Iris pigment epithelial cell (primary cell): ENCODE measurements around the gene SMPD3.

Source experiments
- DNase-seq: peaks from one replicate; pipeline ENCODE4 v3.0.0-alpha.2; 2011; ENCODE audit warnings: low read depth

SMPD3 gene

DNA sequence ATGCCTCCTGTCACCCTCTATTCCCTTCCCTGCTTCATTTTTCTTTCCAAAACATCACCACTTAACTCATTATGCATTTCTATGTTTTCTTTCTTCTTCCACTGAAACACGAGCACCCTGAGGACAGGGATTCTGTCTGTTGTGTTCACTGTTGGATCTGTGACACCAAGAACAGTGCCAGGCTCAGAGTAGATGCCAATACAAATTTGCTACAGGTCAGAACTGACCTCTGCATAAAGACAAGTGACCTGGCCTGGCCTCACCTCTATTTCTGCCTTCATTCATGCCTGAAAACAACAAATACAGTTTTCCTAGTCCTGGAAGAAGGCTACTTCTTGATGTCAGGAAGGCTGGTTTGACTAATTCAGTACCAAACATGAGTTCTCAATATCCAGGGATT, 45.1 kb downstream of the SMPD3 start:
- no peak for DNase-seq

DNA sequence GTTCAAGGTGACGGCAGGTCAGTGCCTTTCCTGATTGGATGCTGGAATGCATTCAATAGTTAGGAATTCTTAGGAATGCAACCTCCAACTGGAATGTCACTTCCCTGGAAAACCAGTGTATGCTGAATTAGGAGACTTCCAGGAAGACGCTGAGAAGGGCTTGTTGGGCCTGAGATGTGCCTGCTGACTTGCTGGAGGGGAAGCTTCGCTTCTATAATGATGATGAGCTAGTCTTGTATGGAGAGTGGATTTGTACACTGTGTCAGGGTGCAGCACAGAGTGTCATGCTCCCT, 45.6 kb downstream of the SMPD3 start:
- DNase-seq: no peak

DNA sequence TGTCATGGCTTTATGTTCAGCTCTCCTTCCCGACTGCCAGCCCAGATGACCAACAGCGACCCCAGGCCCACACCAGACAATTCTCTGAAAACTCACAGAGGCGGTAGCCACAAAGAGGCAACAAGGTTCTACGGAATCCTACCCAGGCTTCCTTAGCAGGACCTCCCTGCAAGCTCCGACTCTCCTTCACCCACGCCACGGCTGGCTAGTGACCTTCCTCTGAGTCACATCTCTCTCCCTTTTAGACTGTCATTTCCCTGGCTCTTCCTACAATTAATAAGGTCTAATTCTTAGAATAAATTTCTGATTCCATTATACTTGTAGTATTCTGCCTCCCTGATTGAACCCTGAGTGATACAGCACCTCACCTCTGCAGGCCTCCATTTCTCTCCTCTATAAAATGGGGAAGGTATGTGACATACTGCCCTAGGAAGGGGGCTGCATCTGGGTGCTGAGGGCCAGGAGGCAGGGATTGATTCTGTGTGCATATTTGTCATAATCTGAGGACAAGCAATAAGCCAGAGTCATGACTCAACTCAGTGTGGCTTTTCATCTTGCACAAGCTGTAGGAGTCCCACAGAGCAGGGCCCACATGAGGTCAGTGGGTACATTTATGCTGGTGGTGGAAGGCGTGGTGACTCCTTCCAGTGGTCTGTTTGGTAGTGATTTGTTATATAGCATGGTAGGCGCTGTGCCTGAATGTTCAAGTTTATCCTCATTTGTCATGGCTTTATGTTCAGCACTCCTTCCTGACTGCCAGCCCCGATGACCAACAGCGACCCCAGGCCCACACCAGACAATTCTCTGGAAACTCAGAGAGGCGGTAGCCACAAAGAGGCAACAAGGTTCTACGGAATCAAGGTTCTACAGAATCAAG, 46.2 kb downstream of the SMPD3 start:
- DNase-seq: peak; percentile 72

DNA sequence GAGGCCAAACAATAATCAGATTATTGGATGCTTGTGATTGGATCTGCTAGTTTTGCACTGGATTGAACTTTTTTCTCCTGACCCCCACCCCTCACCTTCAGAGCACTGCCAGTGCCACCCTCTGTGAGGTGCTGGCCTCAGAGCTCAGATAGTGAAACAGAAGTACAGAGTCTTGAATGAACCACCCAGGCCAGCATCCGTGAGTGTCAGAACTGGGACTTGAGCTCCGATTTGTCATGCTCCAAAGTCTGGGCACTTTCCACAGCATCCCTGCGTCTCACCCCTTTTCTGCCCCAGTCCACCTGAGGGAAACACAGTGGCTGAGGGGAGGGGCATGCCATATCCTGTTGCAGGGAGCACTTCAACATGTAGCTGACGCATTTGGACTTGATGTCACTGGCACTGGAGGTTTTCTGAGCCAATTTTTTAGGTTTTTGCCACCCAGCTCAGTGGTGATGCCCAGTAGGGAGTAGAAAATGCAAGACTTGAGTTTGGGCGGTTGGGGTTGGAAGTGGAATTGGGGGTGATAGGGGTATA, 47.3 kb downstream of the SMPD3 start:
- DNase-seq: no peak

DNA sequence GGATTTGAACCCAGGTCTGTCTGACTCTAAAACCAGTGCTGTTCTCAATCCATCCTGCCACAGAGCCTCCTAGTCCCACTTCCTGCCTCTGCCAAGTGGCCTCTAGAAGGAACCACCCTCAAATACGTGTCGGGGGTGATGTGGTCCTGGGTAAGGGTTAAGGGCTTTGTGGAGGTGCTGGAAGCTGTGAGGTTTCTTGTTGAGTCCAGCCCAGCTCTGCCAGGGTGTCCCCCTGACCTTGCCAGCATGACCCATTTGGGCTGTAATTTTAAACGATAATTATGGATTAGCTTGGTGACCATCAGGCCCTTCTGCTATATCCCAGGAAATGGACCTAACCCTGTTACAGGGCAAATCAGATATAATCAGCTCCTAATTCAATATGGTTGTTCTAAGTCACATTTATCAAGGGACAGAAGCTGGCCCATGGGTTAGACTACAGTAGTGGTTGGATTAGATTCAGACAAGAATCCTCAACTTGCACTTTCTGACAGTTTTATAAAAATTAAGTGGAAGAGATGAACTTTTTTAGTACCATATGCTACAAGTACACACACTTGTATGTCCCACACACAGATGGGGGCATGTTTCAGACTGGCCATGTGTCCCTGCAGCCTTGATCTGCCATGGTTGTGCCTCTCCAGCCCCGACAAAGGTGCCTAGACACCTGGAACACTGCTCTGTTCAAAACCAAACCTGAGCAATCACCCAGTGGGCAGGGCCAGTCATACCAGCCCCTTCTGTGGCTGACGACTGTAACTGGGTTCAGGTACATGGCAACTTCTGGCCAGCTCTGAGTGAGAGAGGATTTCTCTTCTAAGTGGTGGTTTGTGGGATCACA, 48.0 kb downstream of the SMPD3 start:
- DNase-seq: no peak

DNA sequence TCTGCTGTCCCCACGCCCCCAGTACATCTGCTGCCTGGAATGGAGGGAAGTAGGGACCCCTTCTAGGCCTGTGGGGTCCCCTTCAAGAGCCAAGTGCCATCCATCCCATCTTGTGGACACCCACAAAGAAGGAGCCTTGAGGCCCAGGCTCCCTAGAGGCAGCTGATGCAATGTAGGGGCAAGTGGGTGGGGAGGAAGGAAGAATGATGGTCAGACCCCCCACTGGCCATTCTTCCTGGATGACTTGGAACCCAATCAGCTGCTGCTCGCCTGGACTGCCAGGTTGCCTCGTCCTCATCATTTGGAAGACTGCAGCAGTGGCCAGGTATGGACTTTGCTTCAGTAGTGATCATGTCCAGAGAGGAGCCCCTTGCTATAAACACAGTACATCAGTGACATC, 48.9 kb downstream of the SMPD3 start:
- no peak for DNase-seq

DNA sequence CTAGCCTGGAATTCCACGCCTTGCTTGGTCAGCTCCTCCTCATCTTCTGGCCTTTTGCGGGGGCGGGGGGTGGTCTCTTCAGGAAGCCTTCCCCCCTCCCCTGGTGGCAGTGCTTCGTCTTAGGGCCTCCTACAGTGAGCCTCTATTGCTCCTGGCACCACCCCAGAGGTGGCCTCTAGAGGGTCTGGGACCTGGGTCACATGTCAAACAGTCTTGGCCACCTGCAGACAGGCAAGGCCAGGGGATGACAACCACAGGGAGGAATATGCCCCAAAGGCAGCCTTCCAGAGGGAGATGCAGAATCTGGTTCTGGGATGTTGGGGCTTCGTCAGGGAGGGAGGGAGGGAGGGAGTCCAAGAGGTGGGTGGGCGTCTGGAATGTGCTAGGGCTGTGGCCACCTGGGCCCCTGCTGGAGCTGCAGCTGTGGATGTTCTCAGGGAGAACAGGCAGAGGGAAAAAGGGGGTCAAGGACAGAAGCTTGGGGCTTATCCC, 50.6 kb downstream of the SMPD3 start:
- no peak for DNase-seq

DNA sequence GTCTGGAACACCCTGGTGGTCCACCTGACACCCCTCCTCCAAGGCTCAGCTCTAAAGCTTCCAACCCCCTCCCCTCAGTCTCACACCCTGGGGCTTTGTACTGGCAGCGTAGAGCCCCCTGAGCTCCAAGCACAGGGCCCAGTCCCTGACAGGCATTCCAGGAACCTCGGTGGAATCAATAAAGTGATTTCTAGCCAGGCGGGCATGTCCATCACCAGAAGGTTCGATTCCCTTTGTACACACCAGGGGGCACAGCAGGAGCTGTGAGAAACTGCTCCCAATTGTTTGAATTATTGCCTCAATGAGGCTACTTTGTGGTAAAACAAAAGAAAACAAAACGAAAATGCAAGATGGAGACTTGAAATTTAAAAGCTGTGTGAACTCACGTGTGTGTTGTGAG, 51.8 kb downstream of the SMPD3 start:
- DNase-seq: peak; percentile 52

DNA sequence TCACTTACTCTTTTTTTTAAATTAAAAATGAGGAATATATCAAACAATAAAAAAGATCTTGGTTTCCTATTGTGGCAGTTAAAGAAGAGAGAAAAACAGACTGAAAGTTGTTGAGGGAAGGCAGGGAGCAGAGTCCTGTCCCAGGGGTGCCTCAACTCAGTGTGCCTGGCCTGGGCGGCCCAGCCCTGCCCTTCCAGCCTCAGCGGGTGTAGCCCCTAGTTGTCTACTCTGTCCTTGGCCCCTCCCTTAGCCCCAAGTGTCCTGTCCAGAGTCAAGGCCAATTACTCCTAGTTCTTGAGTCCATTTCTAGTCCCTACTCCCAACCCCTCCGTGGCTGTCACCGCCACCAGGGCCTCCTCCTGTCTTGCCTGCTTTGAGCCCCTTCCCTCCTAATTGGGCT, 52.5 kb downstream of the SMPD3 start:
- DNase-seq: no peak

DNA sequence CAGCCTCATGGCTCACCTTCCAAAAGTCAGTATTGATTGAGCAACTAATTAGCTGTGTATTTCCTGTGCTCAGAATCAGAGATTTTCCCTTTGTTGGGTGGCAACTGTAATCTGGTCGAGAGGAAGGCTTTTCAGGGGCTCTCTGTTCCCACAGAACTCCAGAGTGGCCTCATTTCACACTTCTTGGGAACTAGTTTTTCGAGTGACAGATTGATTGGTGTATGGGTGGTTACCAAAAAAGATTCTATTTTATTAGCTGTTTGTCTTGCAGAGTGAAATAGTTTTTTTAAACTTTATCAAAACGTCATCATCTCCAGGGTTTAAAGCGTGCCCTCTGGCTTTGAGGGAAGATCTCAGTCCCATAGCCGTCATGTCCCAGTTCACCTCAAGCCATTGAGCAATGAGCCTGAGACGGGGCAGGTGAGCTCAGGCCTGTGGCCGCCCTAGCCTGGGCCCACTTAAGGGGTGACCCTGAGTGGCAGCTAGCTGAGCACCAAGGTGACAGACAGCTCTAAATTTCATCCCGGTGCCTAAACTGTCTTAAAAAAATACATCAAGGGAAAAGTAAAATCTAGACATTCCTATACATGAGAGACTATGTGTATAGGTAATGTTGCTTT, 53.0 kb downstream of the SMPD3 start:
- DNase-seq: no peak

DNA sequence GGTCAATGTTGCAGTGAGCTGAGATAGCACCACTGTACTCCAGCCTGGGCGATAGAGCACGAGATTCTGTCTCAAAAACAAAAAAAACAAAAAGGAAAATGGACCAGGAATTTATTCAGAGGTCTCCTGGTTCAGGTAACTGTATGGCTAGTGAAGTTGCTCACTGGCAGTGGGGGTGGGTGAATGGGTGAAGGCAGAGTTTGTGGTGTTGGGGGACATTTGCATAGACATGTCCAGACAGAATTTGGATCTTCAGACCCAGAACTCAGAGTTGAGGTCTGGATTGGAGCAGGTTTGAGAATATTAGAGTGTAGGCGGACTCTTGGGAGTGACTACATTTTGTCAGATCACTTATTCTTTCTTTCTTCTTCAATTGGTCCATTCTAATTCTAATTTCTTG, 55.0 kb downstream of the SMPD3 start:
- no peak for DNase-seq

DNA sequence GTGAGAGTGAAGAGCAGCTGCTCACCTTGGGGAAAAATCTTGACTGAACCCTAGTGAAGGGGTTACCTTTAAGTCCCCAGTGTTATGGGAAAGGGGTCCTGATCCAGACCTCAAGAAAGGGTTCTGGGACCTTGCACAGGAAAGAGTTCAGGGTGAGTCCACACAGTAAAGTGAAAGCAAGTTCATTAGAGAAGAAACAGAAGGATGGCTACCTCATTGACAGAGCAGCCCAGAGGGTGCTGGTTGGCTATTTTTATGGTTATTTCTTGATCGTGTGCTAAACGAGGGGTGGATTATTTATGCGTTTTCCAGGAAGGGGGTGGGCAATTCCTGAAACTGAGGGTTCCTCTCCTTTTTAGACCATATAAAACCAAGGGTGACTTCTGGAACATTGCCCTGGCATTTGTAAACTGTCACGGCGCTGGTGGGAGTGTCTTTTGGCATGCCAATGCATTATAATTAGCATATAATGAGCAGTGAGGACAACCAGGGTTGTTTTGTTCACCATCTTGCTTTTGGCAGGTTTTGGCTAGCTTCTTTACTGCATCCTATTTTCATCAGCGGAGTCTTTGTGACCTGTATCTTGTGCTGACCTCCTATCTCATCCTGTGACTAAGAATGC, 58.4 kb downstream of the SMPD3 start:
- no peak for DNase-seq

DNA sequence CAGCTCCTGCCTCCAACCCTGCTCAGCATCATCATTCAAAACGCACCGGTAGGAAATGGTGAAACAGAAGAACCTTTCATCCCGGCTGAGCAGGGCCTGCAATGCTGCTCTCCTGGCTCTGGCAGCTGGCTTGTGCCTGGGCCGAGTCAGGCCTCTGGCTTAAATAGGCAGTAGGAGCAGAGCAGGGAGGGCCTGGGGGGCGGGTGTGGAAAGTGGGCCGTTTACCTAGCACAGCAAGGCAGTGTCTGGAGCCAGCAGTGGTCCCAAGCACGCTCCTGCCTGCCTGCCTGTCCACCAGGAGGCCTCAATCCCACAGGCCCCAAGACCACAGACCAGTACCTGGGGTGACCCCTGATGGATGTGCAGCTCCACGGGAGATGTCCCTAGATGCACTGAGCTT, 59.3 kb downstream of the SMPD3 start:
- no peak for DNase-seq

DNA sequence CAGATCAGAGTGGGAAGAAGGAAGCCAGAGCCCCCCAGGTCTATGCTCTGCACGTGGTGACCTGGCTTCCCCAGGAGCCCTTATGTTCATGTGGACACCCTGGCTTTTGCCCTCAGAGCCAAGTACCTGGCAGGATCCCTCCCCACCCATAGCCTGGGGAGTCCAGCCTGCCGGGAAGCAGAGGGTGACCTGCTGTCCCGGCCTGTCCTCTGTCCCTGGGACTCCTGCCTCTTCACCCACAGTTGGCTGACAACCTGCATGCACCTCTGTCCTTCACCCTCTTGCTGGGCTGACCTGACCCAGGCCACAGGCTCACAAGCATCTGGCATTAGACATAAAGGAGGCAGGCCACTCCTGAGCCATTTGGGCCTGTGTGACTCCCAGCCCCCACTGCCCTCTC, 60.2 kb downstream of the SMPD3 start:
- DNase-seq: no peak

DNA sequence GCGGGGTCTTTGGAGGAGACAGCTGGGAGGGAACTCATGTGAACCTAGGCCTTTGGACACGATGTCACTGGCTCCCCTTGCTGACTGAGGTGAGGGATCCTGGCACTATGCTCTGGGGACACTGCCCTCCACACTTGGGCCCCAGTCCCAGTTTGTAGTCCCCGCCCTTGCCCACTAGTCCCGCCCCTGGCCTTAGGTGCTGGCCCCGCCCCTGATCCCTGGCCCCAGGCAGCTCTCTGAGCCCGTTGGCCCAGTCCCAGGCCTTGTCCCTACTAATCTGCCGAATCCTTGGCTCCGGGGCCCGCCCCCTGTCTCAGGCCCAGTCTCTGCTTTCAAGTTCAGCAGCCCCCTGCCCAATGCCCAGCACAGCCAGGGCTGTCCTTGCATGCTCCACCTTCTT, 61.0 kb downstream of the SMPD3 start:
- DNase-seq: no peak

DNA sequence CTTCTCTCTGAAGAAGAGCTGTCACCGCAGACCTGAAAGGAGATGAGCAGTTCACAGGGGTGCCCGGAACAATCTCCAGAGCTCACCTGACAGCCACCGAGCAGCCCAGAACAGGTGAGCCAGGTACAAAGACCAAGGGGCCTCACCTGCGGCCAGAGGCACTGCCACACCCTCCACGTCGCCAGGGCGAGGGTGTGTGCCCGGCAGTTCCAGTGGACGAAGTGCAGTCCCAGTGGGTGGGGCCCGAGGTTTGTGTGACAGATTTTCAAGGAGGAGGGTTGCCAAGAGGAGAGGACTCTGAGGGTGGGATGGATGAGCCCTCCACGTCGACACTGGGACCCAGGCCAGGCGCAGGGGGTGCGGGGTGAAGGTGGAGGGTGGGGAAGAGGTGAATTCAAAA, 61.7 kb downstream of the SMPD3 start:
- DNase-seq: no peak

DNA sequence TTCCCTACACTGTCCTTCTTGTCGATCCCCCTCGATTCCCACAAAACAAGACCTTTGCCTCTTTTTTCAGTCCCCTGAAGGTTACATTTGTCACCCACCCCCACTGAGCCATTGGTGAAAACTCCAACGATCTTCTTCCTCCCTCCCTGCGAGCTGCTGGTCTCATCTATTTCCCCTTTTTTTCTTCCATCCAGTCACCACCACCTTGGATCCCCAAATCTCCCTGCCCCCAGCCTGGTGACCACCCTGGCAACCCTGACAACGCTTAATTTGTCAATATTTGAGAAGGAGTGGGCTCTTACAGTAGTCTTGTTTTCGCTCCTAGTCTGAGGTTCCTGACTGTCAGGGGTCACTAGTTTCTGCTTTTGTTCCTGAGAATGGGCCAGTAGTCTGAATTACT, 62.9 kb downstream of the SMPD3 start:
- no peak for DNase-seq

DNA sequence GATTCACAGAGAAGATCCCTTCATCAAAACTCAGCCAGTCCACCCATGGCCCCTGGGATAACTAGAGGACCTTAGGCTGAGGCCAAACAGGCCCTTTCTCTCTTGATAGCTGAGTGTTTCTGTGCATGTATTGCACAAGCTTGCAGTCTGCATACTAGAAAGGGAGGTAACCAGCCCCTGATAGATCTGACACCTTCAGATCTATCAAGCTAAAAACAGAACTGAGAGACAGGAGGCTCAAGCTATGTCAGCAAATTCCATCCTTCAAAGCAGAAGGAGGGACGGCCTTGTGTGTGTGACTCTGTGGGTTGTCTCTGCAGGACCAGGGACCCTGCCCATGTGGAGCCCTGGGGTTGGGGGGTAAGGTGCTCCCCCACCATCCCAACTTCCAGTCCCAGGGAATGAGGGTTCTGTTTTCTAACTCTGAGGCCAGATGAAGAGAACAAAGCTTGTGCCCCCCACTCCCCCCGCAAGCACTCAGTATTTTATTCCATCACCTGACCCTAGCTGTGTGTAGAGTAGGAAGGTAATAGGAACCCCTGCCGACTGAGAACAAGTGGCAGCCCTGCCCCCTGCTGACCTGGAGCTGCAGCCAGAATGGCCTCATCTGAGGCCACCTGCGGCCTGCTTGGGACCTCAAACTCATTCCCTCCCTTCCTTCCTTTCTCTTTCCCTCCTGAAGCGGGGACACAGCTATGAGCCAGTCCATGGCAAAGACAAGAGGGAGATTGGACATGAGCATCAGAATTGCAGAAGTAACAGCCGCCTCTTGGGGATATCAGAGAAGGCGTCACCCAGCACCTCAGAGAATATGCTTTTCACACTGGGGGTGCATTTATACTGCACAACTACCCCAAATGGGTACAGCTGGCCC, 63.8 kb downstream of the SMPD3 start:
- no peak for DNase-seq

DNA sequence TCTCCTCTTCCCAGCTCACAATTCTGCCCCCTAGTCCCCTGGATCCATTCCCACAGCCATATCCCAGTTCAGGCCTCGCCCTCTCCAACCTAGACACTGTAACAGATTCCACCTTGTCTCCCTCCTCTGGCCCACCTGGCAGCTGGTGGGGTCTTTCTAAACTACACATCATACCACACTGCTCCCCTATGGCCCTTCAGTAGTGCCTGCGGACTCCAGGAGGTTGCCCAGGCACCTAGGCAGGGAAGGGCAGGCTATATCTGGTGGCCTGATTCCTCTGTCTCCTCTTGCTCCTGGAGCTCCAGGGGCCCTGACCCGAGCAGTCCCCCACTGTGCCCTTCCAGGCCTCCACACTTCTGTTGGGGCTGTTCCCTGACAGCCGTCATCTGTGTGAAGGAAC, 64.5 kb downstream of the SMPD3 start:
- DNase-seq: no peak

DNA sequence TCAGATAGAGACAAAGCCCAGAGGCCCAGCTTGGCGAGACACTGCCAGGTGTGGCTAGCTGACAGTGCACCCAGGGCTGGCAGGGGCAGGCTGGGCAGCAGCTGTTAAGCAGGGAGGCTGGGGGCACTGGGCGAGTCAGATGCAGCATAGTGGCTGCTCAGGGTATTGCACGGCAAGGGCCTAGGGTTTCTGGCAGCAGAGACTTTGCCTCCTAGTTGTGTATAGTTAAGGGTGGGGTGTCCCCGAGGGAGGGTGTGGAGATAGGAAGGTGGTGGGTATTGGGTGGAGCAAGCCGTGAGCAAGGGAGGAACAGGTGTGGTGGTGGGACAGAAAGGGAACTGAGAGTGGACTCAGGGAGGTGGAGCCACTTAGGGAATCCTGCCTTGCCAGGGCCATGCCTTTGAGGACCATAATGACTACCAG, 66.0 kb downstream of the SMPD3 start:
- DNase-seq: no peak

DNA sequence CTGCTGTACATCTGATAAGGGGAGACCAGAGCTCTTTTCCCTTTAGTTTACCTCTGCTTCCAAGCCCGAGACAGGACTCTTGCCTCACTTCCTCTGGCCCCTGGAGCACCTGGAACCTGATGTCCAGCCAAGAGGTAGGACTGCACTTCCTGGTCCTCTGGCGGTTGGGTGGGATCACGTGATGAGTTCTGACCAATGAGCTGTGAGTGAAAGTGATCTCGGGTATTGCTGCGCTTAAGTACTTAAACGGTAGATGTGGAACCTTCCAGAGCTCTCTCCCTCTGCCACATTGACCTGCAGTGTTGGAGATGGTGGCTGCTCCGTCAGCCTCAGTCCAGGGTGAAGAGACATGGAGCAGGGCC, 67.0 kb downstream of the SMPD3 start:
- no peak for DNase-seq
